Panc1 (cell line): ENCODE results near the gene PCDH11X.
"Not testable (repeated sequence)": the region's sequence is repeated elsewhere in the genome, so short reads cannot be mapped to it uniquely, and the experiment has no call there.

Source experiments
- POLR2AphosphoS5 ChIP-seq: IDR thresholded peaks from 2 replicates; pipeline ENCODE4 v1.6.1; 2012; ENCODE audit warnings: mild to moderate bottlenecking, low read depth, low read length, moderate library complexity
- TCF7L2 ChIP-seq: IDR thresholded peaks from 2 replicates; pipeline ENCODE4 v1.6.1; 2011; ENCODE audit warnings: mild to moderate bottlenecking, low read depth, low read length, inconsistent platforms
- TF ChIP-seq, protein P1 (sequence below): fragments of 450-650 bp; IDR thresholded peaks from 2 replicates; pipeline ENCODE4 v1.5.1; 2017; ENCODE audit warnings: mild to moderate bottlenecking

- TF ChIP-seq, protein P1, sequence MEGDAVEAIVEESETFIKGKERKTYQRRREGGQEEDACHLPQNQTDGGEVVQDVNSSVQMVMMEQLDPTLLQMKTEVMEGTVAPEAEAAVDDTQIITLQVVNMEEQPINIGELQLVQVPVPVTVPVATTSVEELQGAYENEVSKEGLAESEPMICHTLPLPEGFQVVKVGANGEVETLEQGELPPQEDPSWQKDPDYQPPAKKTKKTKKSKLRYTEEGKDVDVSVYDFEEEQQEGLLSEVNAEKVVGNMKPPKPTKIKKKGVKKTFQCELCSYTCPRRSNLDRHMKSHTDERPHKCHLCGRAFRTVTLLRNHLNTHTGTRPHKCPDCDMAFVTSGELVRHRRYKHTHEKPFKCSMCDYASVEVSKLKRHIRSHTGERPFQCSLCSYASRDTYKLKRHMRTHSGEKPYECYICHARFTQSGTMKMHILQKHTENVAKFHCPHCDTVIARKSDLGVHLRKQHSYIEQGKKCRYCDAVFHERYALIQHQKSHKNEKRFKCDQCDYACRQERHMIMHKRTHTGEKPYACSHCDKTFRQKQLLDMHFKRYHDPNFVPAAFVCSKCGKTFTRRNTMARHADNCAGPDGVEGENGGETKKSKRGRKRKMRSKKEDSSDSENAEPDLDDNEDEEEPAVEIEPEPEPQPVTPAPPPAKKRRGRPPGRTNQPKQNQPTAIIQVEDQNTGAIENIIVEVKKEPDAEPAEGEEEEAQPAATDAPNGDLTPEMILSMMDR: not testable (repeated sequence)
- TF ChIP-seq TCF7L2, POLR2AphosphoS5: not testable (repeated sequence)
These were observed 833 bp downstream of the PCDH11X start for GRCh38 chrX:91780008-91780407.
